A549 treated with RU486 at 1 μM for 4 hours (cell line): ENCODE measurements around the gene ZNF324. TPM values are rescaled to one million over a fixed set of nuclear protein-coding genes. Genes with fewer than 3 reads are reported as not detected.

Experiments
- total RNA-seq: library from RNA; stranded (reverse); fragments of 200-300 nt; extraction: Qiagen RNA extraction; gene quantifications from 5 replicates; pipeline ENCODE4 v1.2.3, GENCODE V29; 2022; ENCODE audit warnings: low read depth

The ZNF324 gene
- total RNA-seq = 8.5 to 10.1 TPM (median 9.6 TPM) in 5 replicates

DNA sequence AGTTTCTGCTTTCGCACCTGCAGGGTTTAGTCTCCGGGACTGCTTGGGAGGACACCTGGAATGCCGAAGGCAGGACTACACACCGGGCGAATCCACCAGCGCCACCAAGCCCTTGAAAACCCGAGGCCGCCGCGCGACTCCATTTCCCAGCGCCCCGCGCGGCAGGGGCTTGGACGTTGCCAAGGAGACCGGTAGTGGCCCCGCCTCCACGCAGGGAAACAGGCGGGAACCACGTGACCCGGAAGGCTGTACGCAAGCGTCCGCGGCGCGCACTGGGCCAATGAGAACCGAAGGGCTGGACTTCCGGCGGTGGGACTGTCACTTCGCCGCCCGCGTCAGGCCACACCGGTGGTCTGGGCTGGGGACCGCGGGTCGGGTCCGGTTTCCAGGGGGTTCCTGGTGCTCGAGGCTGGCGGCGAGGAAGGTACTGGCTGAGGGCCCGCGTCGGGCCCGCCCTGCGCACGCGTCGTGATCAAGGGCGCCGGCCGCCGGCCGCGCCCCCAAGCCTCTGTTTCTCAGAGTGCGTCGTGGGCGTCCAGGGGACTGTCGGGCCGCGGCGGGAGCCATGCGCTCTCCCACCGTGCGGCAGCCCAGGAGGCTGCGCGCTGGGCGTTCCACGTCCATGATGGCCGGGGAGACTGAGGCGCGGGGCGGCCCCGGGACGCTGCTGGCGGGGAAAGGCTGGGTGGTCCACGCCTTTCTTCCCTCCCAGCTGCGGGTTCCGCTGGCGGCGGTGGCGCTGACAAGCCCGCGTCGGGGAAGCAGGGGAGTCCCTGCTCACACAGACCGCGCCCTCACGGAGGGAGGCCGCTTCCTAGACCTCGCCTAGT, at the start of gene ZNF324:
Gene ZNF324 (plus strand): TSS at position 321 of the 830 bp plus-strand sequence. CDS start 2,106 bp downstream, outside the sequence.

DNA sequence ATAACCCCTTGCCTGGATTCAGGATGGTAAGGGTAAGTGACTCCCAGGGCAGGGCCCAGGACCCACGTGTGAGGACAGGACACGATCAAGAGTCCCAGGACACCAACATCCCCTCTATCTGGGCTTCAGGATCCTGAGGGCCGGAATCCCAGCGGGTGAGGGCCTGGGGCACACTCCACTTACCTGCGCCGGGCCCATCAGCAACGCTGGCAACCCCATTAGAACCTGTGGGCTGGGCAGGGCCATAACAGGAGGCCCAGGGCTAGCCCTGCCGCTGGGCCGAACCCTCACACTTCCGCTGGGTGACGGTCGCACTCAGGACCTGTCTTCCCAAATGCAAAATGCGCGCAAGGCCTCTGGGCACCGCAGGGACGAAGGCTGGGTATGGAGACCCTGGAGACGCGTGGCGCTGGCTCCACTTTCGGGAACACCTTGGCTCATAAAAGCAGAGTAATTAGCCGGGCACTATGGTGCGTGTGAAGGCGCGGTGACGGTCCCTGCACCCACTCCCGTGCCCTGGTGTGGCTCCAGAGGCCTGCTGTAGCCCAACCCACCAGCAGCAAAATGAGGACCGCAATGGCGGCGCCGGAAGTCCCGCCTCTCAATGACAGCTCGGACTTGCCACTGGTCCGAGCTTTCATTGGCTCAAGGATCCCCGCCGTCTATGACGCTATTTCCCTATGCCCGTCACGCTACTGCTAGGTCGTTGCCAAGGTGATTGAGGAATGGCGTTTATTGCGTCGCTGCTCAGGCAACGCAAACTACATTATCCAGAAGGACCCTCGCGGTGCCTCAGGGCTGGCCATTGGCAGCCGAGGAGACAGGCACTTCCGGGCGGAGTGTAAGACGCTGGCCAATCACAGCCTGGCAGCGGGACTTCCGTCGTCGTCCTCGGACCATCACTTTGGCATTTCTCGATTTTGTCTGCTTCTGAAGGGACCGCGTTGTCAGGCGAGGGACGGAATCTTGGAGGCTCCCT, 27.0 kb upstream of the ZNF324 start, which contains the start of gene ZNF132:
Gene ZNF132 (minus strand): TSS at position 578 of the 979 bp plus-strand sequence. CDS start 332 bp downstream, at position 246.

DNA sequence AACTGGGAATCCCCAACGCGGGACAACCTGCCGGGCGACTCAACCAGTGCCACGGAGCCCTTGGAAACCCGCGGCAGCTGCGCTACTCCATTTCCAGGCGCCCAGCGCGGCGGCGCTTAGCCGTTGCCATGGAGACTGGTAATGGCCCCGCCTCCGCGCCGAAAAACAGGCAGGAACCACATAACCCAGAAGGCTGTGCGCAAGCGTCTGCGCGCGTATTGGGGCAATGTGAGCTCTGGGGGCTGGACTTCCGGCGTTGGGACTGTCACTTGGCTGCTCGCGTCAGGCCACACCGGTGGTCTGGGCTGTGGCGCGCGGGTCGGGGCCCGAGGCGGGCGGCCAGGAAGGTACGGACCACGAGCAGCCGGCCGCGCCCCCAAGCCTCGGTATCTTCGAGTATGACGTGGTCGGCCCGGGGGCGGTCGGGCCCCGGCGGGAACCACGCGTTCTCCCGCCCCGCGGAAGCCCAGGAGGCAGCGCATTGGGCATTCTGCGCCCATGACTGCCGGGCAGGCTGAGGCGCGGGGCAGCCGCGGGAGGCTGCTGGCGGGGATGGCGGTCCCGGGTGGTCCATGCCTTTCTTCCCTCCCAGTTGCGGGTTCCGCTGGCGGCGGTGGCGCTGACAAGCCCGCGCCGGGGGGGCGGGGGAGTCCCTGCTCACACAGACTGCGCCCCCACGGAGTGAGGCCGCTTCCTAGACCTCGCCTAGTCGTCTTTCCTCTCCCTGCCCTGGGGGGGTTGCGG, 15.3 kb upstream of the ZNF324 start, which contains the start of gene ZNF324B:
Gene ZNF324B (plus strand): TSS at position 265 of the 744 bp plus-strand sequence. CDS start 2,080 bp downstream, outside the sequence.

DNA sequence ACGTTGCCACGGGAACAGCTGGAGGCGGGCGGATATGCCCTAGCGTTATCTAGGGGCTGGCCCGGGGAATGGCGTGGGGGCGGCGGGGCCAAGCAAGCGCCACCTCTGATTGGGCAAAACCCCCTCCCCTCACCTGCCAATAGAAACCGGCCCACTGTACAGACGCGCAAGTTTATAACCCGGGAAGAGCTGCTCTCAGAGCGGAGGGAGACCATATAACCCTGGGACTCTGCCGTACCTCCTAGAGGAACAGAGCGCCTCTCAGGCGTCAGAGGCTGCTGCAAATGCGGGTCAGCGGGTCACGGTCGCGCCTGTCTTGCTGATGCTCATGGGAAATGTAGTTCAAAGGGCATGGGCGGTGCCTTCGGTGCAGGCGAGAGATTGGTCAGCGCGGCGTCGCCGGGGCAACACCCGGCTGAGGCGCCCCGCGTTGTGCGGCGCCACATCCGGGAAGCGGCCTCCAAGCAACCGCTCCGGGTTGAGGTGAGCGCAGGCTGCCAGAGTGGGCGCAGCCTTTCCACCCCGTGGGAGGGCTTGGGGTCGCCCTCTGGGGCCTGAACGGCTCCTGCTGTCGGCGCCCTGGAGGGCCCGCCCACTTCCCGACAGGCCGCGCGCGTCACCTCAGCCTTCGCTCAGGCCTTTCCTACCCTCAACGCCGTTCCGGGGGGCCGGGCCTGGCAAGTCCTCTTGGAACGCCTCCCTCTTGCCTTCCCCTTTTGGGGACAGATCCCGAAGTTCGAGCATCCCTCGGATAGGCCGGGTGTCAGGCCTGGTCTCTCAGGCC, 9.0 kb downstream of the ZNF324 start, which contains the start of gene ZNF446:
Gene ZNF446 (plus strand): TSS at position 639 of the 784 bp plus-strand sequence. CDS start 867 bp downstream, outside the sequence.

DNA sequence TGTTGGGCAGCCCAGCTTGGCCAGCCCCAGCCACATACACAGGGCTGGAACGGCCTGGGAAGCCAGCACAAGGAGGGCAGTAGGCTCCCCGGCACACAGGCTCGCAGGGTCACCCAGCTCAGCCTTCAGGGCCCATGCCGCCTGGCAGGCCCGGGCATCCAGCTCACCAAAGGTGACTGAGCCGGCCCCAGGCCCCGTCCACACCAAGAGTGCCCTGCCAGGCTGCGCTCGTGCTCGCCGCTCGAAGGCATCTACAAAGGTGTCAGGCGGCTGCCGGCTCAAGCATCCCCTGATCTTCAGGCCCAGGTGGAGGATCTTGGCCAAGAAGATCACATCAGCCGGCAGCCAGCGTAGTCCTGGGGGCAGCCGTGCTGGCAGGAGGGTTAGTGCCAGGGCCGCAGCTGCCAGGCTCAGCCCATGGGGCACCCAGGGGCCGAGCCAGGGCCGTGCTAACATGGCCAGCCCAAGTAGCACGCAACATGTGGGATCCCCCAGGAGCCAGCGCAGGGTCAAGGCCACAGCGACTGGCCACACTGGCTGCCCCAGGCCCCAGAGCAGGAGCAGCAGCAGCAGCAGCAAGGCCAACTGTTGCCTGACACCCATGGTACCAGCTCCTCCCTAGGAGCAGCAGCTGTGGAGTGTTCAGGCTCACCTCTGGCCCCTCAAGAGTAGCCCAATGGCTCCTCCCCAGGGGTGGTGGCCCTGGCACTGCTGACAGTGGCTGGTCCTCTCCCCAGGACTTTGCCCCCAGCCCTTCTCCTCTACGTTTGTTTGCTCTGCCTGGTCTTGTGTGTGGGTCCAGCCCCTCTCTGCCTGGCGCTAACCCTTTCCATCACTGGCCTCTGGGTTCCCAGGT, 44.7 kb downstream of the ZNF324 start, which contains the start of gene SLC27A5:
Gene SLC27A5 (minus strand): TSS at position 640 of the 856 bp plus-strand sequence. CDS start 37 bp downstream, at position 603.

DNA sequence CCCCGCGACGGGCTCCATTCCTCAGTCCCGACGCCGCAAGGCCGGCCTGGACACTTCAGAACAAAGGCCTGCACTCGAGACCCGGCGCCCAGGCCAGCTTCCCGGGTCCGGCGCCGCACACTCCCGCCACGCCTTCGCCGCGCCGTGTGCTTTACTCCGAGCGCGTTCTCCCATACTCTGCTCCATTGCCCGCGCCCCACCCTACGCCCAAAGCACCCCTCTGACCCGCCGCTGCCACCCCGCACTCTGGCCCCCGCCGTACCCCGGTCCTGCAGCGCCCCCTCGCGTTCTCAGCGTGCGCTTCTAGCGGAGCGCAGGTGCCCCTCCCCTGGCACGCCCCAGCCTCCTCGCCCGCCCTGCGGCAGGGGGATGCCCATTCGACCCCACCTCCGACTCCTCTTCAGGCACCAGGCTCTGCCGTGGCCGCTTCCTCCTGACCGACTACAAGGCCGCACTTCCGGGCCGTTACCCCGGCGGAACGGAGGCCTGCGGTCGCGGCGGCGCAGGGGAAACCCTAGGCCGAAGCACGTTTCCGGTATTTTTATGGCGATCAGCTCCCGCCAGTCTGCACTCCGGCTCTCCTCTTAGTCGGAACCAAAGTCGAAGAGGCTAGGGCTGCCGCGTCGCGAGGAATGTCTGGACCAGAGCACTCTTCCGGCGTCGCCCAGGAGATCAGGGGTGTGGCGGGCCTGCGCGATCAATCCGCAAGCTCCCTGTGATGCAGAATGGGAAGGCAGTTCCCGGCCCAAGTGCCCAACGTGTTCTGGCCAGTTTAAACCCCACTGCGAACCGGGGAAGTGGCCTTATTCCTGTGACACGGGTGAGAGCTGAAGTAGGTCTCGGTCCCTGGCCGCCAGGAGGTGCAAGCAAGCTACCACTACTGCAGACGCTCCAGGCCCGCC, 52.7 kb downstream of the ZNF324 start, which contains the start of gene ZBTB45:
Gene ZBTB45 (minus strand): TSS at position 456 of the 902 bp plus-strand sequence. CDS start 2,137 bp downstream, outside the sequence.

Other genes with a start within 250 kb of the ZNF324 start
- 16.8 to 28.0 TPM (median 18.4 TPM) in 5 replicates for gene ZNF544, start 238.2 kb upstream of the ZNF324 start, total RNA-seq
- gene ZNF8, start 188.1 kb upstream of the ZNF324 start, total RNA-seq = 0.92 to 1.4 TPM (median 1.2 TPM) in 5 replicates
- 89.1 to 120 TPM (median 93.3 TPM) in 5 replicates for gene ERVK3-1, start 161.7 kb upstream of the ZNF324 start, total RNA-seq
- 2.4 to 3.0 TPM (median 2.6 TPM) in 5 replicates for gene ZSCAN22, start 140.1 kb upstream of the ZNF324 start, total RNA-seq
- 8.1 to 17.1 TPM (median 13.2 TPM) in 5 replicates for gene A1BG, start 113.6 kb upstream of the ZNF324 start, total RNA-seq
- gene ZNF497, start 104.3 kb upstream of the ZNF324 start, total RNA-seq = 0.80 to 1.8 TPM (median 1.5 TPM) in 5 replicates
- gene ZNF837, start 86.0 kb upstream of the ZNF324 start, total RNA-seq = 0.79 to 1.8 TPM (median 1.5 TPM) in 5 replicates
- gene RPS5, start 79.8 kb upstream of the ZNF324 start, total RNA-seq = 2,154 to 2,606 TPM (median 2,462 TPM) in 5 replicates
- 0.23 to 0.63 TPM (median 0.27 TPM) in 3 of 5 replicates, not detected in the others for gene RNF225, start 71.4 kb upstream of the ZNF324 start, total RNA-seq
- gene ZNF584, start 58.4 kb upstream of the ZNF324 start, total RNA-seq = 17.9 to 21.0 TPM (median 19.6 TPM) in 5 replicates
- 0.09 to 0.16 TPM (median 0.12 TPM) in 4 of 5 replicates, not detected in the other for gene ZNF132, start 26.9 kb upstream of the ZNF324 start, total RNA-seq
- 5.4 to 7.6 TPM (median 6.7 TPM) in 5 replicates for gene ZNF324B, start 15.5 kb upstream of the ZNF324 start, total RNA-seq
- gene ZNF446, start 9.3 kb downstream of the ZNF324 start, total RNA-seq = 10.8 to 14.0 TPM (median 11.5 TPM) in 5 replicates
- 20.2 to 31.0 TPM (median 29.2 TPM) in 5 replicates for gene SLC27A5, start 44.9 kb downstream of the ZNF324 start, total RNA-seq
- gene ZBTB45, start 52.7 kb downstream of the ZNF324 start, total RNA-seq = 11.1 to 21.2 TPM (median 17.9 TPM) in 5 replicates
- 618 to 908 TPM (median 657 TPM) in 5 replicates for gene TRIM28, start 77.0 kb downstream of the ZNF324 start, total RNA-seq
- gene CHMP2A, start 88.0 kb downstream of the ZNF324 start, total RNA-seq = 187 to 221 TPM (median 197 TPM) in 5 replicates
- gene UBE2M, start 91.5 kb downstream of the ZNF324 start, total RNA-seq = 139 to 187 TPM (median 143 TPM) in 5 replicates
- 9.0 to 18.1 TPM (median 14.8 TPM) in 5 replicates for gene MZF1, start 106.3 kb downstream of the ZNF324 start, total RNA-seq